K562 (cell line): ENCODE measurements around the gene RSPH6A. TPM values are rescaled to one million over a fixed set of nuclear protein-coding genes. Genes with fewer than 3 reads are reported as not detected.
A peak's percentile ranks its signal among the peaks of the same experiment; 100 is the strongest.

Experiments
- ATF4 ChIP-seq: fragments of 450-650 bp; formaldehyde crosslinking; IDR thresholded peaks from 2 replicates; pipeline ENCODE4 v1.4.0; 2022; ENCODE audit warnings: mild to moderate bottlenecking, moderate library complexity
- BDP1 ChIP-seq: IDR thresholded peaks from 3 replicates; pipeline ENCODE4 v1.6.1; 2011; ENCODE audit not compliant: insufficient read length, insufficient read depth
- ETS2 ChIP-seq: IDR thresholded peaks from 2 replicates; pipeline ENCODE4 v1.6.1; 2016; ENCODE audit warnings: borderline replicate concordance, missing genetic modification characterization, mild to moderate bottlenecking, moderate library complexity, missing compliant biosample characterization; ENCODE audit not compliant: poor library complexity, severe bottlenecking
- FOXM1 ChIP-seq, 2 experiments: fragments of 450-650 bp in 1 of 2; sonication (generic) in 1 of 2; formaldehyde crosslinking in 1 of 2; IDR thresholded peaks; 2 replicates each; pipeline versions ENCODE4 v1.6.1 to v1.9.0; 2017 to 2022; ENCODE audit warnings: low read depth in 2 of 2, mild to moderate bottlenecking in 2 of 2, missing genetic modification reagents in 1 of 2, moderate library complexity in 1 of 2
- TBL1XR1 ChIP-seq, 2 experiments: IDR thresholded peaks; 2 replicates each; pipeline ENCODE4 v1.6.1; 2012; ENCODE audit warnings: improper control_type of control experiment in 2 of 2, low read length in 2 of 2, mild to moderate bottlenecking in 1 of 2
- TRIM28 ChIP-seq: fragments of 450-650 bp; IDR thresholded peaks from 2 replicates; pipeline ENCODE4 v1.6.1; 2017
- WHSC1 ChIP-seq: IDR thresholded peaks from one replicate; pipeline ENCODE4 v1.6.1; 2012; ENCODE audit warnings: low read length, control low read depth, inconsistent platforms
- ZNF407 ChIP-seq: fragments of 450-650 bp; IDR thresholded peaks from 2 replicates; pipeline ENCODE4 v1.6.1; 2016; ENCODE audit warnings: low read depth
- ZNF707 ChIP-seq: fragments of 250-450 bp; sonication (Bioruptor Pico); conservative IDR thresholded peaks from 2 replicates; pipeline ENCODE4 v1.8.0; 2022; ENCODE audit warnings: inconsistent platforms, mild to moderate bottlenecking, moderate library complexity
- polyA plus RNA-seq, 8 experiments: library from polyadenylated mRNA; depleted of rRNA in 4 of 8; stranded (reverse) in 5 of 8; unstranded in 3 of 8; fragments of >200 nt; fragmentation: Nextera tagmentation in 2 of 8; fragmentation: Illumina TruSeq in 1 of 8; extraction: Ambion mirVana in 2 of 8; extraction: Trizol in 1 of 8; gene quantifications; 2 replicates each; pipeline versions ENCODE4 v1.2.1 to v1.2.3, GENCODE V29; 2011 to 2014; ENCODE audit warnings: inconsistent platforms in 1 of 8, missing spikeins in 1 of 8
- total RNA-seq, 7 experiments: library from RNA; depleted of rRNA in 6 of 7; stranded (reverse); fragments of >200 nt in 6 of 7; fragmentation: Illumina TruSeq in 2 of 7; extraction: Trizol in 2 of 7; gene quantifications; 2 replicates each; pipeline versions ENCODE4 v1.2.1 to v1.2.3, GENCODE V29; 2011 to 2021; ENCODE audit warnings: low replicate concordance in 1 of 7

The RSPH6A gene
- total and polyA plus RNA-seq, 9 of the 15 experiments (the other 6 are each of a cell fraction or from before 2014, with no cell fraction given): 0.03 to 0.15 (median 0.07) TPM; not detected in 5

- TF ChIP-seq ZNF407 (no peak), ATF4 (peak; percentile 64; the same call in 1 of the 2 replicates), TBL1XR1 (IDR thresholded peaks at IDR 0.05; ENCODE audit: low read length in 2 of 2) (peak in 1 of 2 experiments; percentile 11; a peak in 1 of 4 replicates), TRIM28 (no peak), WHSC1 (no peak), ETS2 (no peak), BDP1 (no peak), FOXM1 (IDR thresholded peaks at IDR 0.05; ENCODE audit: low read depth) (no peak; the same call in 1 of the 2 replicates), FOXM1 (CRISPR knock-in tag; IDR thresholded peaks at IDR 0.05; ENCODE audit: low read depth) (0 out of 2 replicates have a peak, but pooled peaks have one; percentile 42), ZNF707 (CRISPR knock-in tag) (no peak)
Measured at GRCh38 chr19:45770192-45771101, 44.7 kb downstream of the RSPH6A start (continued).
